H54 (cell line): ENCODE data around the gene EXOSC1.
"Not testable (repeated sequence)": the region's sequence is repeated elsewhere in the genome, so short reads cannot be mapped to it uniquely, and the experiment has no call there.

Experiments used
- DNase-seq: peaks from one replicate; pipeline ENCODE4 v3.0.0; 2011; ENCODE audit warnings: low spot score, mixed read lengths; ENCODE audit not compliant: insufficient read length
- FAIRE-seq: peaks from 3 replicates; lab custom pipeline; 2011; peaks lifted over from hg19 to GRCh38; lab: Jason Lieb, UNC
- POLR2A ChIP-seq: IDR thresholded peaks from 2 replicates; pipeline ENCODE4 v1.6.1; 2011; ENCODE audit warnings: low read depth, mild to moderate bottlenecking, low read length

EXOSC1 gene

DNA sequence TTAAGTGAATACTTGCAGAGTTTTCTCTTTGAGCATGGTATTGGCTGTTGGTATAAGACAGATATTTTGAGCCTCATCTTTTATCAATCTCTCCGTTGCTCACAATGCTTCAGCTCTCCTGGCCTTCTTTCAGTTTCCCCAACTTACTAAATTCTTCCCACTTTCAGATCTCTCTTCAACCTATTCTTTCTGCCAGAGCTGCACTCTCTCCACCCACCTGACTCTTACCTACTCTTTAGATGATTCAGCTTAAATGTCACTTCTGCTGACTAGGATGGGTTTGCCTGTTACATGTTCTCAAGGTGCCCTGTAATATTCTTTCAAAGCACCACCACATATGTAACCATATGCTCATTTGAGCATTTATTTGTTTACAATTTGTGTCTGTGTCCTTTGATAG is 1.6 kb downstream of the EXOSC1 start:
- no peak for DNase-seq
- no peak for FAIRE-seq
- TF ChIP-seq POLR2A: no peak

DNA sequence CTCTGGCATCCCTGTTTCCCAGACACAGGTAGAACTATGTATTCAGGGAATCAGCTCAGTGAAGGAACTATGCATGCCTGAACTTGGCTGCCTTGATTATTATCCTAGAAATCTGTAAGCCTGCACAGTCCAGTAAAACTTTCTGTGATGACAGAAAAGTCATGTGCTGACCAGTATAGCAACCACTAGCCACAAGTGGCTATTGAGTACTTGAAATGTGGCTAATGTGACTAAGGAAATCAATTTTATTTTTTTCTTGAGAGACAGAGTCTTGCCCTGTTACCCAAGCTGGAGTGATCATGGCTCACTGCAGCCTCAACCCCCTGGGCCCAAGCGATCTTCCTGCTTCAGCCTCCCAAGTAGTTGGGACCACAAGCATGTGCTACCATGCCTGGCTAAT is 3.5 kb downstream of the EXOSC1 start:
- DNase-seq (no peak), FAIRE-seq (no peak)
- no peak for TF ChIP-seq POLR2A

DNA sequence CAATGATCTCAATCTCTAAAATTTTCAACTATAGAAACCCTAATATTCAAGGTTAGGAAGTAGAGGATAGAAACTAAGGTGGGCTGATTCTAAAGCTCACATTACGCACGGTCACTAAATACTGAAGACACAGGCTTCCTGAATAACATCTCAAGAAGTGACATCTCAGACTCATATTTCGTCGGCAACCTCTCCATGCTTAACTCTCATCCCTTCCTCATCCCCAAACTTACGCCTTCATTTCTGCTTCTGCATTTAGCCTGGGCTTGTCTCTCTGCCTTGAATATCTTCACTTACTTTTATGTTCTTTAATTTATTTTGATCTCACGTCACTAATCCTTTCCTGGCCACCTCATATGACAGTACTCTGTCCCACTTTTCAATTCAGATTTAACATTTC is 10.6 kb downstream of the EXOSC1 start:
- no peak for TF ChIP-seq POLR2A
- FAIRE-seq: no peak
- no peak for DNase-seq

DNA sequence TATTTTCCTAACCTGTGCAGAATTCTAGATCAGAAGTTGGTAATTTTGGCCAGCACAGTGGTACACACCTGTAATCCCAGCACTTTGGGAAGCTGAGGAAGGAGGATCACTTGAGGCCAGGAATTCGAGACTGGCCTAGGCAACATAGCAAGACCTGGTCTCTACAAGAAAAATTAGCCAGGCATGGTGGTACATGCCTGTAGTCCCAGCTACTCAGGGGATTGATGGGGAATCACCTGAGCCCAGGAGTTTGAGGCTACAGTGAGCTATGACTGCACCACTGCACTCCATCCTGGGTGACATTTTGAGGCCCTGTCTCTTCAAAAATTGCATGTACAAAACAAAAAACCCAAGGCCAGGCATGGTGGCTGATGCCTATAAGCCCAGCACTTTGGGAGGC is 11.2 kb downstream of the EXOSC1 start:
- no peak for FAIRE-seq
- no peak for TF ChIP-seq POLR2A
- DNase-seq: no peak

DNA sequence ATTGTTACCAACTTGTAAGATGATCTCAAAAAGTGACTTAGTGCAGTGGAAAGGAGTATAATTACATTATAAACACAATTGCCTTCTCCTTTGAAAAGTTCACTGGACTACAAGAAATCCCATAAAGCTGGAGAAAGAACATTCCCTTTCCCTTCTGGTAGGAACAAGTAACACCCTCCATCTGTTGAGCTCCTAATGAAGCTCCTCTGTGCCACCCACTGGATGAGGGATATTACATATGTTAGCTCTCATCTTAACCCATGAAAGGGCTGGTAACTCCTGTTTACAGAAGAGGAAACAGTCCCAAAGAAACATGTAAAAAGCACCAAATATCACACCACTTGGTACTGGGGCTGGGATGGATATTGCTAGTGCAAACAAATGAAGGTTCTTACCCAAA is 11.8 kb downstream of the EXOSC1 start:
- no peak for DNase-seq
- FAIRE-seq: no peak
- TF ChIP-seq POLR2A: no peak

DNA sequence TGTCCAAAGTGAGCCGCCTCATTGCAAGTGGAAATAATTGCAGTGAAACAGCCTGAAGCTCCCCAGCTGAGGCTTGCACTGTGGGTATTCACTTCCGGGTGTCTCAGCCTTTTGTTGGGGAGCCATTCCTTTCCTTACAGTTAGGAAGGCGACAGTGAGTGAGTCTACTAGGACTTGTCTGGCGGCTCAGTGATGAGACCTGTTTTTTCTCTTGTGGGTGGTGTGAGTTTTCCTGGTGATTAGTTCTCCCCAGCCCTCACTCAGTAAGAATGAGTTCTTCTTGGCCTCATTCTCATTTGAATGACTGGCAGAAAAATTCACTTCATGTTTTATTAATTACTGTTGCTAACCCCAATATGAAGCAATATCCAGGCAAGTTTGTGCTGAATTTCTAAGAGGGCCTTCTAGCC is 17.2 kb downstream of the EXOSC1 start:
- no peak for FAIRE-seq
- no peak for DNase-seq
- no peak for TF ChIP-seq POLR2A

DNA sequence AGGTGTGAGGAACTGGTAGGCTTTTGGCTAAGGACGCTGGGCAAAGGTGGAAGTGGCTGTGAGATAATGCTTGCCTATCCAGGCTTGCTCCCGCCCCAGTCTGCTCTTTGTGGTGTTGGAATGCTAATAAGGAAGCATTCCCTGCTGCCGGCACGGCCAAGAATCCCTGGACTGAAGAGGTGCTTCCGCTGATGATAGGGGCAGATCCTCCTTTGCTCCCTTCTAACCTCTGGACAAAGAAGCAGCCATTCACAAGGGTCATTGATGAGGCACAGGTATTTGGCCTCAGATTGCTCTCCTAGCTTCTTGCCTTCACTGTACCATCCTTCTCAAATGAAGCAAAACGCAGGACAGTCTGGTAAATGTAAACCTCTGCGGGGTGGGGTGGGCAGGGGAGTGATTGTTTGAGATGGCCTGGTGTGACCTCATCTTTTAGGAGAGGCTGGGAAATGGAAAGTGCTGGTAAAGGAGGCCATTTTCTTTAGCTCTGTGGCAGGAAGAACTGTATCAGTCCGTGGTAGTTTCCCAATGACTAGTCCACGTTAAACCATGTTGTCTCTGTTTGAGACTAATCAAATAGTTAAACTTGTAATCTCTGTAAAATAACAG is 18.1 kb downstream of the EXOSC1 start:
- no peak for TF ChIP-seq POLR2A
- DNase-seq (no peak), FAIRE-seq (no peak)

DNA sequence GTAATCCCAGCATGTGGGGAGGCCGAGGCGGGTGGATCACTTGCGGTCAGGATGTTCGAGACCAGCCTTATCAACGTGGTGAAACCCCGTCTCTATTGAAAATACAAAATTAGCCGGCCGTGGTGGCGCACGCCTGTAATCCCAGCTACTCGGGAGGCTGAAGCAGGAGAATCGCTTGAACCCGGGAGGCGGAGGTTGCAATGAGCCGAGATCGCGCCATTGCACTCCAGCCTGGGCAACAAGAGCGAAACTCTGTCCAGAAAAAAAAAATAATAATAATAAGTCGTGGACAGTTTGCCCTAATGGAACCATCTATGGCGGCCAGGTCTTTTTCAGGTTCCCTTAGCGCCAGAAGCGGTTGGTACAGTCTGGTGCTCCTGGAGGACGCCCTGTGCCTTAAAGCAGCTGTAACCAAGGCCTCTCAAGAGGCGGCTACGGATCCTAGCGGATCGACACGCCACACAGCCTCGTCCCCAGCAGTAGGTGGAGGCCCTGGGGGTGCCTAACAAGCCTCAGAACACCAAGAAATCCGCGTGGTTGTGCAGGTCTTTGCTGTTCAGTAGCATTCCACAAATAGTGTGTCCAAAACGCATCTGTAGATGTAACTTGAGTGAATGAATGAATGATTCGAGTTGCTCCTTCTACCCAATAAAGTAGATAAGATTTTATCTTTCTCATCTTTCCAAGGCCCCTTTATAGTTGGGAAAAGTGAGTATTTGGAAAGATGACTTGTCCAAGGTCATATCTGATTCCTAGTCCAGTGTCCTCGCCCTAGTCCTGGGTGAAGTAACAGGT is 18.8 kb downstream of the EXOSC1 start:
- FAIRE-seq (no peak), DNase-seq (no peak)
- no peak for TF ChIP-seq POLR2A

DNA sequence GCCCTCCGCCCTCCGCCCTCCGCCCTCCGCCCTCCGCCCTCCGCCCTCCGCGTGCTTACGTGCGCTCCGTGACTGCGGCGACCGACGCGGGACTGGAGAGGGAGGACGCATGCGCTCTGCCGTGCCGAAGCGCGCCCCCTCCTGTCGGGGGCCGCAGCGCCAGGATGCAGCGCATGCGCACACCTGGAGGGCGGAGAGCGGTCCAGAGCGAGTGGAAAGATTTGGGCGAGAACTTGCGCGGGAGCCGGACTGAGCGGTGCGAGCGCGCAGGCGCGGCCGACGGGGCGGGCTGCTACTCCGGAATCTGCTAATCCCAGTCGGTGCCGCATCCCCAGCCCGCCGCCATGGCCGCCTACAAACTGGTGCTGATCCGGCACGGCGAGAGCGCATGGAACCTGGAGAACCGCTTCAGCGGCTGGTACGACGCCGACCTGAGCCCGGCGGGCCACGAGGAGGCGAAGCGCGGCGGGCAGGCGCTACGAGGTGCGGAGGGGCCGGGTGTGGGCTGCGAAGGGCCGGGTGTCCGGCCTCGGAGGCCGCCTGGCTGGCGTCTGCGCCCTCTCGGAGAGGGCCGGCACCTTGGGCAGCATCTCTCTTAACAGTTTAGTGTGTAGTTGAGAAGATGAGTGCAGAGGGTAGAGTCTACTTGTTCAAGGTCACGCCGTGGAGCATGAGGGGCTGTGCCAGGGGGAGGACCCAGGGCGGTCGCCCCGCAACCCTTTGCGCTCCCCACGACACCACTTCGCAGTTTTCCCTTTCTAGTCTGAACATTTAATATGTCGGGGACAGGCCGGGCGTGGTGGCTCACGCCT is 19.6 kb downstream of the EXOSC1 start, which contains the start of gene PGAM1:
TSS of gene PGAM1 (plus strand) at position 228 of the 812 bp plus-strand sequence. CDS start at position 345, 117 bp downstream.
- DNase-seq (peak; percentile 99), FAIRE-seq (no peak)
- peak; percentile 55 for TF ChIP-seq POLR2A

DNA sequence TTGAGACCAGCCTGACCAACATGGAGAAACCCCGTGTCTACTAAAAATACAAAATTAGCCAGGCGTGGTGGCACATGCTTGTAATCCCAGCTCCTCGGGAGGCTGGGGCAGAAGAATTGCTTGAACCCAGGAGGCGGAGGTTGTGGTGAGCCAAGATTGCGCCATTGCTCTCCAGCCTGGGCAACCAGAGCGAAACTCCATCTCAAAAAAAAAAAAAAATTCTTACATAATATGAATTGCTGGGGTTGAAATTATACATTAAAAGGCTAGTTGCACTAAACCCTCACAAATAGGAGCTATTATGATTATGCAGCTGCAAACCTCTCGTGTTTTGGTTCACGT is 22.1 kb downstream of the EXOSC1 start:
- not testable (repeated sequence) for FAIRE-seq

DNA sequence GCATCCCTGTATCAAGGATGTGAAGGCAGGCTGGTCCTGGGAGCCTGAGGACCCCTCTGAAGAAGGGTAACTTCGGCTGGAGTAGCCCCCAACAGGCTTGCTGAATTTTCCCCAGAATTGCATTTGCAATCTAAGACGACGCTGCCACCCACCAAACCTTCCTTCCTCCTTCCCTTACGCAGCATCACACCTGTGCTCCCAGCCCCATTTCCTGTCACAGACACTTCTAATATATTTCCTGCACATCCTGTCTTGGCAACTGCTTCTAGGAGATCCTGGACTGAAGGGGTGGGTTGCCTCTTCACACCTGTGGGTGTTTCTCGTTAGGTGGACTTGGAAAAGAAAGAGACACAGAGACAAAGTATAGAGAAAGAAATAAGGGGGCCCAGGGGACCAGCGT is 29.2 kb downstream of the EXOSC1 start:
- FAIRE-seq: no peak
- TF ChIP-seq POLR2A: no peak

More for the DNA sequence above, 22.1 kb downstream of the EXOSC1 start:
- DNase-seq: not testable (repeated sequence)

DNA sequence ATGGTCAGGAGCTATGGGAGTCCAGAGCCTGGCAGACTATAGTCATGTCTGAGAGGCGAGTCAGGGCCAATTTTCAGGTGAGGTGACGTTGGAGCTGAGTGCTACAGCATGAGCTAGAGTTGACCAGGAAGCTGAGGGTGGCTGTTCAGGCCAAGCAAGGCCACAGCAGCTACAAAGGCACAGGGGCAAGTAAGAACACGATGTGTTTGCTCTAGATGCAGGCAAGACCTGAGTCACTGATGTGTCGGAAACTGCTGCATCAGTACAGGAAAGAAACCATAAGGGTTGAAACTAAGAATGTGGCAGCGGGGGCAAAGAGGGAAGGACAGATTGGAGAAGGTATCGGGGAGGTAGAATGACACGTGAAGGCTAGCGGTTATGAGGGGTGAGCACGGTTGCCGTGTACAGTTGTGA is 32.9 kb downstream of the EXOSC1 start:
- FAIRE-seq: no peak

More for the DNA sequence above, 29.2 kb downstream of the EXOSC1 start:
- no peak for DNase-seq

DNA sequence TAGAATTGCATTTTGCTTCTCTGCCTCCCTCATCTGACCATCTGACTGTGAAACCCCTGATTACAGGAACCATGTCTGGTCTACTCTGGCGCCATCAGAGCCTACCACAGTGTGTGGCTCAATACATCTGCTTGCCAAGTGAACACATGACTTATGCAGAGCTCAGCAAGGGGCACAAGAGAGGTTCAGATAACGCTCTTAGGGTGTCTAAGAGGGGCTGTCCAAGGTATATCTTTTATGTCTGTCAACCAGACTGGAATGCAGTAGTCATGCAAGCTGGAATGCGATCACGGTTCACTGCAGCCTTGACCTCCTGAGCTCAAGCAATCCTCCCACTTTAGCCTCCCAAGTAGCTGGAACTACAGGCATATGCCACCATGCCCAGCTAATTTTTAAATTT is 34.4 kb downstream of the EXOSC1 start:
- TF ChIP-seq POLR2A: no peak
- DNase-seq (peak; percentile 71), FAIRE-seq (no peak)

More for the DNA sequence above, 32.9 kb downstream of the EXOSC1 start:
- no peak for TF ChIP-seq POLR2A
- no peak for DNase-seq

DNA sequence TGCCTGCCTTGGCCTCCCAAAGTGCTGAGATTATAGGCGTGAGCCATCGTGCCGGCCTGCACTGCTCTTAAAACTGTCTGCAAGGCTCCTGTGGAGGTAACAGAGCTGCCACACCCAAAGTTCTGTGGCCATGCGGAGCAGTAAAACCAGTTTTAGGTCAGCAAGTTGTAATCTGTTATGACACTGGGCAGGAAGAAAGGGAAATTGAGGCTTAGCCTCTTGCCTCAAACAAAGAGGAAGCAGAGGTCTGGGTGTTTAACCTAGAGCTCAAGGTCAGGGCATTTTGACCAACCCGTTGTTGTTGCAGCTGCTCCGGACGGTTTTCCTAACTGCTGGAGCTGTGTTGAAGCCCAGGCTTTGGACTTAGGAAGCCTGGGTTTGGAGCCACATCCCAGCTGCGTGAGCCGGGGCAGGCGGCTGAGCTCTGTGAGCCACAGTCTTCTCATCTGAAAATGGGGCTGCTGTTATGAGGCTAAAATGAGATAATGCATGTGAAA is 37.3 kb downstream of the EXOSC1 start:
- FAIRE-seq: no peak
- TF ChIP-seq POLR2A: no peak

More for the DNA sequence above, 37.3 kb downstream of the EXOSC1 start:
- DNase-seq: no peak
